HG03039 (cell line): ENCODE measurements around the gene SMYD4.

ENCODE experiments used
- ATAC-seq: cut with Tn5 transposase; IDR thresholded peaks from one replicate; pipeline ENCODE4 v1.9.1; 2021; ENCODE audit warnings: mild to moderate bottlenecking, moderate library complexity; ENCODE audit not compliant: unreplicated experiment

Gene SMYD4

GRCh38 chr17:1735418-1735817, 94.3 kb downstream of the SMYD4 start:
- no peak for ATAC-seq

- ATAC-seq: no peak
Measured at GRCh38 chr17:1733759-1734158, 95.9 kb downstream of the SMYD4 start.

- no peak for ATAC-seq
Measured at GRCh38 chr17:1732833-1733321, 96.8 kb downstream of the SMYD4 start.

GRCh38 chr17:1732241-1732832, 97.4 kb downstream of the SMYD4 start:
- ATAC-seq: no peak

GRCh38 chr17:1731194-1731506, 98.6 kb downstream of the SMYD4 start:
- no peak for ATAC-seq

- no peak for ATAC-seq
Measured at GRCh38 chr17:1730326-1731193, 99.1 kb downstream of the SMYD4 start.

GRCh38 chr17:1729966-1730325, 99.8 kb downstream of the SMYD4 start:
- ATAC-seq: no peak
